ENCODE results near the gene MAP7D2.
"Not testable (repeated sequence)": the region's sequence is repeated elsewhere in the genome, so short reads cannot be mapped to it uniquely, and the experiment has no call there.

Gene MAP7D2

GRCh38 chrX:20116577-20117240, at the start of gene MAP7D2:
MAP7D2 (minus strand) TSS chrX:20116907; CDS start chrX:20116879, 28 bp downstream.
- H3K27ac ChIP-seq (ENCODE audit: low read length) = no peak within 1 kb of the TSS
- peaks cover 5% of the 10 kb centered on the region for H3K27me3 ChIP-seq (ENCODE audit: low read depth, low read length)

GRCh38 chrX:20162516-20162915, 45.8 kb upstream of the MAP7D2 start:
- not testable (repeated sequence) for H3K4me1 ChIP-seq (ENCODE audit: control insufficient read depth in 1 of 2, insufficient read depth in 2 of 2, low read length in 2 of 2); H3K4me3 ChIP-seq (ENCODE audit: low read depth in 1 of 2, low read length in 2 of 2); H3K27ac ChIP-seq (ENCODE audit: low read length); H3K9me3 ChIP-seq (ENCODE audit: control insufficient read depth in 1 of 2, low read length in 2 of 2); H3K27me3 ChIP-seq (ENCODE audit: low read depth, low read length)
- H3K36me3 ChIP-seq (ENCODE audit: control insufficient read depth in 1 of 2, insufficient read depth in 2 of 2, low read length in 2 of 2) = peaks cover 15 to 21% of the 10 kb centered on the region in 2 donors

More at GRCh38 chrX:20116577-20117240, at the start of gene MAP7D2:
- no peaks in the 10 kb centered on the region for H3K9me3 ChIP-seq (ENCODE audit: control insufficient read depth in 1 of 2, low read length in 2 of 2)
- peaks cover 0 to 13% of the 10 kb centered on the region in 2 donors for H3K4me1 ChIP-seq (ENCODE audit: control insufficient read depth in 1 of 2, insufficient read depth in 2 of 2, low read length in 2 of 2)
- no peaks in the 10 kb centered on the region for H3K36me3 ChIP-seq (ENCODE audit: control insufficient read depth in 1 of 2, insufficient read depth in 2 of 2, low read length in 2 of 2)
- H3K4me3 ChIP-seq (ENCODE audit: low read depth in 1 of 2, low read length in 2 of 2) = peak within 1 kb of the TSS in 1 of 2 donors; percentile 56

GRCh38 chrX:20159797-20160385, 43.2 kb upstream of the MAP7D2 start:
- no peaks in the 10 kb centered on the region for H3K27me3 ChIP-seq (ENCODE audit: low read depth, low read length)
- H3K4me1 ChIP-seq (ENCODE audit: control insufficient read depth in 1 of 2, insufficient read depth in 2 of 2, low read length in 2 of 2) = no peaks in the 10 kb centered on the region
- H3K27ac ChIP-seq (ENCODE audit: low read length) = no peak overlapping the region
- H3K4me3 ChIP-seq (ENCODE audit: low read depth in 1 of 2, low read length in 2 of 2) = no peak overlapping the region
- peaks cover 23% of the 10 kb centered on the region in 2 donors for H3K36me3 ChIP-seq (ENCODE audit: control insufficient read depth in 1 of 2, insufficient read depth in 2 of 2, low read length in 2 of 2)
- no peaks in the 10 kb centered on the region for H3K9me3 ChIP-seq (ENCODE audit: control insufficient read depth in 1 of 2, low read length in 2 of 2)

- Histone ChIP-seq H3K27ac (ENCODE audit: low read length) (no peak overlapping the region), H3K4me1 (ENCODE audit: control insufficient read depth in 1 of 2, insufficient read depth in 2 of 2, low read length in 2 of 2) (no peaks in the 10 kb centered on the region), H3K9me3 (ENCODE audit: control insufficient read depth in 1 of 2, low read length in 2 of 2) (no peaks in the 10 kb centered on the region), H3K36me3 (ENCODE audit: control insufficient read depth in 1 of 2, insufficient read depth in 2 of 2, low read length in 2 of 2) (peaks cover 24 to 25% of the 10 kb centered on the region in 2 donors), H3K4me3 (ENCODE audit: low read depth in 1 of 2, low read length in 2 of 2) (no peak overlapping the region), H3K27me3 (ENCODE audit: low read depth, low read length) (no peaks in the 10 kb centered on the region)
These were observed 35.0 kb upstream of the MAP7D2 start for GRCh38 chrX:20151689-20152088.

- H3K4me1 ChIP-seq (ENCODE audit: control insufficient read depth in 1 of 2, insufficient read depth in 2 of 2, low read length in 2 of 2) = no peaks in the 10 kb centered on the region
- H3K27ac ChIP-seq (ENCODE audit: low read length) = no peak overlapping the region
- H3K9me3 ChIP-seq (ENCODE audit: control insufficient read depth in 1 of 2, low read length in 2 of 2) = no peaks in the 10 kb centered on the region
- no peak overlapping the region for H3K4me3 ChIP-seq (ENCODE audit: low read depth in 1 of 2, low read length in 2 of 2)
- peaks cover 11% of the 10 kb centered on the region in 2 donors for H3K36me3 ChIP-seq (ENCODE audit: control insufficient read depth in 1 of 2, insufficient read depth in 2 of 2, low read length in 2 of 2)
- H3K27me3 ChIP-seq (ENCODE audit: low read depth, low read length) = no peaks in the 10 kb centered on the region
These were observed 32.6 kb upstream of the MAP7D2 start for GRCh38 chrX:20149326-20149725.

- Histone ChIP-seq H3K4me3 (ENCODE audit: low read depth in 1 of 2, low read length in 2 of 2) (no peak overlapping the region), H3K27ac (ENCODE audit: low read length) (no peak overlapping the region), H3K4me1 (ENCODE audit: control insufficient read depth in 1 of 2, insufficient read depth in 2 of 2, low read length in 2 of 2) (no peaks in the 10 kb centered on the region), H3K9me3 (ENCODE audit: control insufficient read depth in 1 of 2, low read length in 2 of 2) (no peaks in the 10 kb centered on the region), H3K36me3 (ENCODE audit: control insufficient read depth in 1 of 2, insufficient read depth in 2 of 2, low read length in 2 of 2) (peaks cover 7% of the 10 kb centered on the region in 2 donors), H3K27me3 (ENCODE audit: low read depth, low read length) (no peaks in the 10 kb centered on the region)
These were observed 30.9 kb upstream of the MAP7D2 start for GRCh38 chrX:20147561-20147960.

GRCh38 chrX:20144491-20144890, 27.8 kb upstream of the MAP7D2 start:
- no peak overlapping the region for H3K4me3 ChIP-seq (ENCODE audit: low read depth in 1 of 2, low read length in 2 of 2)
- H3K4me1 ChIP-seq (ENCODE audit: control insufficient read depth in 1 of 2, insufficient read depth in 2 of 2, low read length in 2 of 2) = peaks cover 1 to 3% of the 10 kb centered on the region in 2 donors
- H3K27me3 ChIP-seq (ENCODE audit: low read depth, low read length) = no peaks in the 10 kb centered on the region
- no peak overlapping the region for H3K27ac ChIP-seq (ENCODE audit: low read length)
- H3K36me3 ChIP-seq (ENCODE audit: control insufficient read depth in 1 of 2, insufficient read depth in 2 of 2, low read length in 2 of 2) = peaks cover 0 to 3% of the 10 kb centered on the region in 2 donors
- H3K9me3 ChIP-seq (ENCODE audit: control insufficient read depth in 1 of 2, low read length in 2 of 2) = no peaks in the 10 kb centered on the region

GRCh38 chrX:20143561-20143960, 26.9 kb upstream of the MAP7D2 start:
- peaks cover 5 to 11% of the 10 kb centered on the region in 2 donors for H3K4me1 ChIP-seq (ENCODE audit: control insufficient read depth in 1 of 2, insufficient read depth in 2 of 2, low read length in 2 of 2)
- no peak overlapping the region for H3K27ac ChIP-seq (ENCODE audit: low read length)
- H3K9me3 ChIP-seq (ENCODE audit: control insufficient read depth in 1 of 2, low read length in 2 of 2) = no peaks in the 10 kb centered on the region
- H3K36me3 ChIP-seq (ENCODE audit: control insufficient read depth in 1 of 2, insufficient read depth in 2 of 2, low read length in 2 of 2) = peaks cover 0 to 4% of the 10 kb centered on the region in 2 donors
- no peaks in the 10 kb centered on the region for H3K27me3 ChIP-seq (ENCODE audit: low read depth, low read length)
- H3K4me3 ChIP-seq (ENCODE audit: low read depth in 1 of 2, low read length in 2 of 2) = no peak overlapping the region

GRCh38 chrX:20143111-20143510, 26.4 kb upstream of the MAP7D2 start:
- Histone ChIP-seq H3K27ac (ENCODE audit: low read length) (peak overlapping the region; percentile 56), H3K4me1 (ENCODE audit: control insufficient read depth in 1 of 2, insufficient read depth in 2 of 2, low read length in 2 of 2) (peaks cover 5 to 11% of the 10 kb centered on the region in 2 donors), H3K36me3 (ENCODE audit: control insufficient read depth in 1 of 2, insufficient read depth in 2 of 2, low read length in 2 of 2) (peaks cover 0 to 4% of the 10 kb centered on the region in 2 donors), H3K27me3 (ENCODE audit: low read depth, low read length) (no peaks in the 10 kb centered on the region), H3K4me3 (ENCODE audit: low read depth in 1 of 2, low read length in 2 of 2) (no peak overlapping the region), H3K9me3 (ENCODE audit: control insufficient read depth in 1 of 2, low read length in 2 of 2) (no peaks in the 10 kb centered on the region)

GRCh38 chrX:20141281-20142220, 24.8 kb upstream of the MAP7D2 start, which contains the start of gene EIF1AX:
EIF1AX (minus strand) TSS chrX:20141838; CDS start chrX:20141640, 198 bp downstream.
- Histone ChIP-seq H3K36me3 (ENCODE audit: control insufficient read depth in 1 of 2, insufficient read depth in 2 of 2, low read length in 2 of 2) (peaks cover 4 to 7% of the 10 kb centered on the region in 2 donors), H3K27ac (ENCODE audit: low read length) (peak within 1 kb of the TSS; percentile 84), H3K9me3 (ENCODE audit: control insufficient read depth in 1 of 2, low read length in 2 of 2) (no peaks in the 10 kb centered on the region), H3K4me1 (ENCODE audit: control insufficient read depth in 1 of 2, insufficient read depth in 2 of 2, low read length in 2 of 2) (peaks cover 5 to 15% of the 10 kb centered on the region in 2 donors), H3K27me3 (ENCODE audit: low read depth, low read length) (no peaks in the 10 kb centered on the region), H3K4me3 (ENCODE audit: low read depth in 1 of 2, low read length in 2 of 2) (peak within 1 kb of the TSS; percentile 69 to 83)

- Histone ChIP-seq H3K27me3 (ENCODE audit: low read depth, low read length) (no peaks in the 10 kb centered on the region), H3K4me3 (ENCODE audit: low read depth in 1 of 2, low read length in 2 of 2) (peak overlapping the region; percentile 69 to 83), H3K4me1 (ENCODE audit: control insufficient read depth in 1 of 2, insufficient read depth in 2 of 2, low read length in 2 of 2) (peaks cover 5 to 16% of the 10 kb centered on the region in 2 donors), H3K9me3 (ENCODE audit: control insufficient read depth in 1 of 2, low read length in 2 of 2) (no peaks in the 10 kb centered on the region), H3K27ac (ENCODE audit: low read length) (peak overlapping the region; percentile 84), H3K36me3 (ENCODE audit: control insufficient read depth in 1 of 2, insufficient read depth in 2 of 2, low read length in 2 of 2) (peaks cover 6 to 7% of the 10 kb centered on the region in 2 donors)
These were observed 23.7 kb upstream of the MAP7D2 start for GRCh38 chrX:20140420-20140819.

Data from muscle layer of duodenum (tissue), 2 donors.